ENCODE data around the gene ADGRG3. TPM values are rescaled to one million over a fixed set of nuclear protein-coding genes. Genes with fewer than 3 reads are reported as not detected.

ADGRG3 gene
- total RNA-seq, 4 donors from 2014 or later: 2.0 to 9.6 (median 3.7) TPM

DNA sequence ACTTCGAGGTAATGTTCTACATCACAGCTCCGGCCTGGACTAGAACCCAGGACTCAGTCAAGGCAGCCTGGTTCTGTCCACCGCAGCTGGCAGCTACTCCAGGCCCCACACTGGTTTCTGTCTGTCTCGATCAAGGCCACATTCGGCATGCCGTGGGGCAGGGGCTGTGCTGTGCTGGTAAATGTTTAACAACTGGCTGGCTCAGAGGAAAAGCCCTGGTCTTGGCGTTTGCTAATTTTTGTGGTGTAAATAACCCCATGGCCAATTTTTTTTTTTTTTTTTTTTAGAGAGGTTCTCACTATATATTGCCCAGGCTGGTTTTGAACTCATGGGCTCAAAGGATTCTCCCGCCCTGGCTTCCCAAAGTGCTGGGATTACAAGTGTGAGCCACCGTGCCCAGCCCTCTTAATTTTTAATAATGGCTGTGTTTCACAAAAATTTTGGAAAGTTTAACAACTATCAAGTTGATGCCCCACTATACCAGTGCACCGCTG is 26.2 kb downstream of the ADGRG3 start:
- WGBS: 66% methylated on average over 10 of the region's 10 CpGs

DNA sequence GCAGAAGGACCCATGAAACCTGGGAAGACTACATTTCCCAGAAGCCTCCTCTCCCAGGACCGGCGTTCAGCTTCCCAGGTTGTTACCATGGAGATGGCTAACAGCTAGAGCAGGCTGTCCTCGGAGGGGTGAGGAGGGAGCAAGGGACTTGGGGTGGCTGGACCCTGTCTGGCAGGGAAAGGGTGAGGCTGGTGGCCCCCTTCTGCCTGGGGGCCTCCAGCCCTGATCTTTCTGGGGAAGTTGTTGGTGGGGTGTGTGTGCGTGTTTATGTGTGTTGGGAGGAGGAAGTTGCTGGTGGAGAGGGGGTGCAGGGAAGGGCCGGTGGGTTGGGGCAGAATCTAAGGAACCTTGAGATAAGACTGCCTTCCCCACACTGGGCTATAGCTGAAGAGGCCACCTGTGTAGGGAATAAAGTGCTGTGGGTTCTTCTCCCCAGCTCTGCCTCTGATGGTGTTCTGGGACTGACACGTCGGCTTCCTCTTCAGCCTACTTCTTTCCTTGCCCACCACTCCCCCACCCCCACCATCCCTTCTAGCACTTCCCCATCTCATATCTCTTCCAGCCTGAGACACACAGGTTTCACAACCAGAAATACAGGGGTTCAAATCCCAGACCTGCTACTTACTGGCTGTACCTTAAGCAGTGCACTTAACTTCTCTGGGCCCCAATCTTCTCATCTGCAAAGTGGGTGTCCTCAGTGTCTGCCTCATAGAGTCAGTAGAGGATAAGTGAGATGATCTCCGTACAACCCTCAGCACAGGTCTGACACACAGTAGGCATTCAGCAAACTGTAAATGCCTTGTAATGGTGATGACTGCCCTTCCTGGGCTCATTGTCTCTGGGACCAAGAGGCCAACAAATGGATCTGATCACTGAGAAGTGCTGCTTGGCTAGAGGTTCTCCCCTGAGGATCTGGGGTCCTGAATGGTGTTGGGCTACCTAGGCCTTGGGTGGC is 26.9 kb downstream of the ADGRG3 start, which contains the start of gene DRC7:
Gene DRC7, plus strand, starts transcription at position 82 of the 955 bp plus-strand sequence. CDS start 3,144 bp downstream, outside the sequence.
- DNase-seq (ENCODE audit: extremely low spot score): no peak
- H3K4me1 ChIP-seq: peaks cover 0 to 4% (median 0%) of the 10 kb centered on the region in 4 donors
- TF ChIP-seq POLR2AphosphoS5 (IDR thresholded peaks at IDR 0.05): no peak
- no peak for TF ChIP-seq EP300 (IDR thresholded peaks at IDR 0.05)
- no peak for TF ChIP-seq CTCF (IDR thresholded peaks at IDR 0.05)
- TF ChIP-seq POLR2A (IDR thresholded peaks at IDR 0.05; ENCODE audit: low read depth): no peak
- H3K27ac ChIP-seq (replicated peaks in 1 of 4): no peak within 1 kb of the TSS
- peaks cover 0 to 15% (median 0%) of the 10 kb centered on the region in 4 donors for H3K27me3 ChIP-seq
- no peaks in the 10 kb centered on the region for H3K36me3 ChIP-seq
- intact Hi-C loops (cut with DNase I): no loop called here
- 45% methylated on average over 6 of the region's 8 CpGs for WGBS
- peak within 1 kb of the TSS in 3 of 4 donors; percentile 9 to 21 (median 18) for H3K4me3 ChIP-seq
- no peaks in the 10 kb centered on the region for H3K9me3 ChIP-seq

More for the DNA sequence above, 26.2 kb downstream of the ADGRG3 start:
- peaks cover 0 to 7% (median 0%) of the 10 kb centered on the region in 4 donors for H3K4me1 ChIP-seq
- H3K9me3 ChIP-seq: no peaks in the 10 kb centered on the region
- intact Hi-C loops (cut with DNase I): no loop called here
- no peak overlapping the region for H3K4me3 ChIP-seq
- H3K27ac ChIP-seq (replicated peaks in 1 of 4): no peak overlapping the region
- TF ChIP-seq POLR2AphosphoS5 (IDR thresholded peaks at IDR 0.05): no peak
- TF ChIP-seq EP300 (IDR thresholded peaks at IDR 0.05): no peak
- no peak for TF ChIP-seq CTCF (IDR thresholded peaks at IDR 0.05)
- no peak for TF ChIP-seq POLR2A (IDR thresholded peaks at IDR 0.05; ENCODE audit: low read depth)
- no peak for DNase-seq (ENCODE audit: extremely low spot score)
- H3K36me3 ChIP-seq: no peaks in the 10 kb centered on the region
- H3K27me3 ChIP-seq: peaks cover 0 to 22% (median 0%) of the 10 kb centered on the region in 4 donors

GRCh38 chr16:57695680-57696069 is 27.6 kb downstream of the ADGRG3 start:
- TF ChIP-seq EP300 (IDR thresholded peaks at IDR 0.05): no peak
- no peak for TF ChIP-seq POLR2A (IDR thresholded peaks at IDR 0.05; ENCODE audit: low read depth)
- TF ChIP-seq POLR2AphosphoS5 (IDR thresholded peaks at IDR 0.05): no peak
- TF ChIP-seq CTCF (IDR thresholded peaks at IDR 0.05): no peak
- no peaks in the 10 kb centered on the region for H3K9me3 ChIP-seq
- H3K4me3 ChIP-seq: no peak overlapping the region
- 69% methylated on average over 5 of the region's 5 CpGs for WGBS
- intact Hi-C loops (cut with DNase I): no loop called here
- peaks cover 0 to 4% (median 0%) of the 10 kb centered on the region in 4 donors for H3K4me1 ChIP-seq
- H3K27me3 ChIP-seq: peaks cover 0 to 10% (median 0%) of the 10 kb centered on the region in 4 donors
- no peak for DNase-seq (ENCODE audit: extremely low spot score)
- no peak overlapping the region for H3K27ac ChIP-seq (replicated peaks in 1 of 4)
- H3K36me3 ChIP-seq: no peaks in the 10 kb centered on the region

- H3K9me3 ChIP-seq: no peaks in the 10 kb centered on the region
- peaks cover 0 to 4% (median 0%) of the 10 kb centered on the region in 4 donors for H3K4me1 ChIP-seq
- H3K27me3 ChIP-seq: peaks cover 0 to 7% (median 0%) of the 10 kb centered on the region in 4 donors
- WGBS: 92% methylated on average over 7 of the region's 7 CpGs
- H3K27ac ChIP-seq (replicated peaks in 1 of 4): no peak overlapping the region
- intact Hi-C loops (cut with DNase I): no loop called here
- H3K36me3 ChIP-seq: no peaks in the 10 kb centered on the region
- TF ChIP-seq POLR2AphosphoS5 (IDR thresholded peaks at IDR 0.05) (no peak), EP300 (IDR thresholded peaks at IDR 0.05) (no peak), POLR2A (IDR thresholded peaks at IDR 0.05; ENCODE audit: low read depth) (no peak), CTCF (IDR thresholded peaks at IDR 0.05) (no peak)
- no peak overlapping the region for H3K4me3 ChIP-seq
- no peak for DNase-seq (ENCODE audit: extremely low spot score)
Observed at GRCh38 chr16:57696240-57696639, 28.1 kb downstream of the ADGRG3 start.
